ENCODE measurements around the gene OTUD3. TPM values are rescaled to one million over a fixed set of nuclear protein-coding genes. Genes with fewer than 3 reads are reported as not detected.

Gene OTUD3
- 7.1 and 9.2 TPM in 2 replicates for total RNA-seq

DNA sequence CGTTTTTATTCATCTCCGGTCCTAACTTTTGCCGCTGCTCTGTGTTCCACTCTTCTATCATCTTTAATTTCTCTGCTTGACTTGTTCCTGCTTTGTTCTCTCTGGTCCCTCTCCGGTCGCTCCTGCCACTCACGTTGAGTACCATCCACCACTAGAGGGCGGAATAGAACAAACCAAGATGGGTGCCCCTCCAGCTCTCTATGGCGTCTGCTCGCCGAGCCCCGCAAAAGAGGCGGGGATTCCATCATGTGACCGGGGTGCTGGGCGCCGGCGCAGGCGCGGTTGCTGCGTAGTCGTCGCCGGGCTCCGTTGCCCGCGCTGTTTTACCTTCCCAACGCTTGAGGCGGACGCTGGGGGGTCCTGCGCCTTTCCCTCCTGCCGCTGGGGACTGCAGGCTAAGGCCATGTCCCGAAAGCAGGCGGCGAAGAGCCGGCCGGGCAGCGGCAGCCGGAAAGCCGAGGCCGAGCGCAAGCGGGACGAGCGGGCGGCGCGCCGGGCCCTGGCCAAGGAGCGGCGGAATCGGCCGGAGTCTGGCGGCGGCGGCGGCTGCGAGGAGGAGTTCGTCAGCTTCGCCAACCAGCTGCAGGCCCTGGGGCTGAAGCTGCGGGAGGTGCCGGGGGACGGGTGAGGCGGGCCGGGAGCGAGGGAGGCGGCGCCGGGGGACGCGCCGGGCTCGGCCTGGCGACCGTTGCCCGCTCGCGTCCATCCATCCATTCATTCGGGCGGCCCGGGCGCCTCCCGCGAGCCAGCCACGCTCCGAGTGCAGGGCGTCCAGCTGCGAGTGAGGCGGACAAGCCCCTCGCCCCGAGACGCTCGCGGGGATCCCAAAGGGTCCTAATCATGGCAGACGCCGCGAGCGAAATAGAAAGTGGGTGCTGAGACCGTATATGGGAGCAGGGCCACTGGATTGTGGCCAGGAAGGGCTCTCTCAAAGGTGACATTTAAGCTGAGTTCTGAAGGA, at the start of gene OTUD3:
TSS of gene OTUD3 (plus strand) at position 285 of the 961 bp plus-strand sequence. CDS start at position 404, 119 bp downstream.
- no peak for FAIRE-seq

DNA sequence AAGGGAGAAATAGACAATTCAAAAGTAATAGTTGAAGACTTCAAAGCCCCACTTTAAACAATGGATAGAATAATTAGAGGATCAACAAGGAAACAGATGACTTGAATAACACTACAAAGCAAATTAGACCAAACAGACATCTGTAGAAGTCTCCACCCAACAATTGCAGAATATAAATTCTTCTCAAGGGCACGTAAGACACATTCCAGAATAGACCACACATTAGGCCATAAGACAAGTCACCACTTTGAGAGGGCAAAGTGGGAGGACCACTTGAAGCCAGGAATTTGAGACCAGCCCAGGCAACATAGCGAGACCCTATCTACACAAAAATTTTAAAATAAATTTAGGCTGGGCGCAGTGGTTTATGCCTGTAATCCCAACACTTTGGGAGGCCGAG, 46.6 kb upstream of the OTUD3 start:
- H3K27me3 ChIP-seq (ENCODE audit: control insufficient read depth, insufficient read depth, low read length), result no peaks in the 10 kb centered on the region
- H3K4me3 ChIP-seq (ENCODE audit: low read depth, low read length), result no peak overlapping the region
- TF ChIP-seq, protein P1, sequence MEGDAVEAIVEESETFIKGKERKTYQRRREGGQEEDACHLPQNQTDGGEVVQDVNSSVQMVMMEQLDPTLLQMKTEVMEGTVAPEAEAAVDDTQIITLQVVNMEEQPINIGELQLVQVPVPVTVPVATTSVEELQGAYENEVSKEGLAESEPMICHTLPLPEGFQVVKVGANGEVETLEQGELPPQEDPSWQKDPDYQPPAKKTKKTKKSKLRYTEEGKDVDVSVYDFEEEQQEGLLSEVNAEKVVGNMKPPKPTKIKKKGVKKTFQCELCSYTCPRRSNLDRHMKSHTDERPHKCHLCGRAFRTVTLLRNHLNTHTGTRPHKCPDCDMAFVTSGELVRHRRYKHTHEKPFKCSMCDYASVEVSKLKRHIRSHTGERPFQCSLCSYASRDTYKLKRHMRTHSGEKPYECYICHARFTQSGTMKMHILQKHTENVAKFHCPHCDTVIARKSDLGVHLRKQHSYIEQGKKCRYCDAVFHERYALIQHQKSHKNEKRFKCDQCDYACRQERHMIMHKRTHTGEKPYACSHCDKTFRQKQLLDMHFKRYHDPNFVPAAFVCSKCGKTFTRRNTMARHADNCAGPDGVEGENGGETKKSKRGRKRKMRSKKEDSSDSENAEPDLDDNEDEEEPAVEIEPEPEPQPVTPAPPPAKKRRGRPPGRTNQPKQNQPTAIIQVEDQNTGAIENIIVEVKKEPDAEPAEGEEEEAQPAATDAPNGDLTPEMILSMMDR (IDR thresholded peaks at IDR 0.05; ENCODE audit: insufficient read depth, low read length, severe bottlenecking), result no peak
- H3K36me3 ChIP-seq (ENCODE audit: control insufficient read depth, insufficient read depth, low read length), result no peaks in the 10 kb centered on the region
- FAIRE-seq (no peak), DNase-seq (ENCODE audit: low read depth) (no peak)

More for the DNA sequence above, at the start of gene OTUD3:
- TF ChIP-seq, protein P1 (IDR thresholded peaks at IDR 0.05; ENCODE audit: insufficient read depth, low read length, severe bottlenecking), result peak; percentile 87
- Histone ChIP-seq H3K4me3 (ENCODE audit: low read depth, low read length) (peak within 1 kb of the TSS; percentile 72), H3K27me3 (ENCODE audit: control insufficient read depth, insufficient read depth, low read length) (no peaks in the 10 kb centered on the region), H3K36me3 (ENCODE audit: control insufficient read depth, insufficient read depth, low read length) (peaks cover 1% of the 10 kb centered on the region)
- DNase-seq (ENCODE audit: low read depth), result peak; percentile 92

GRCh38 chr1:19837866-19838265, 44.3 kb upstream of the OTUD3 start:
- no peak for DNase-seq (ENCODE audit: low read depth)

GRCh38 chr1:19840228-19840627, 42.0 kb upstream of the OTUD3 start:
- FAIRE-seq, result no peak
- peak; percentile 9 for DNase-seq (ENCODE audit: low read depth)
- Histone ChIP-seq H3K4me3 (ENCODE audit: low read depth, low read length) (no peak overlapping the region), H3K27me3 (ENCODE audit: control insufficient read depth, insufficient read depth, low read length) (no peaks in the 10 kb centered on the region), H3K36me3 (ENCODE audit: control insufficient read depth, insufficient read depth, low read length) (no peaks in the 10 kb centered on the region)
- TF ChIP-seq, protein P1 (IDR thresholded peaks at IDR 0.05; ENCODE audit: insufficient read depth, low read length, severe bottlenecking), result no peak

More at GRCh38 chr1:19837866-19838265, 44.3 kb upstream of the OTUD3 start:
- no peak overlapping the region for H3K4me3 ChIP-seq (ENCODE audit: low read depth, low read length)
- FAIRE-seq, result no peak
- TF ChIP-seq, protein P1 (IDR thresholded peaks at IDR 0.05; ENCODE audit: insufficient read depth, low read length, severe bottlenecking), result no peak
- H3K36me3 ChIP-seq (ENCODE audit: control insufficient read depth, insufficient read depth, low read length), result no peaks in the 10 kb centered on the region
- H3K27me3 ChIP-seq (ENCODE audit: control insufficient read depth, insufficient read depth, low read length), result no peaks in the 10 kb centered on the region

DNA sequence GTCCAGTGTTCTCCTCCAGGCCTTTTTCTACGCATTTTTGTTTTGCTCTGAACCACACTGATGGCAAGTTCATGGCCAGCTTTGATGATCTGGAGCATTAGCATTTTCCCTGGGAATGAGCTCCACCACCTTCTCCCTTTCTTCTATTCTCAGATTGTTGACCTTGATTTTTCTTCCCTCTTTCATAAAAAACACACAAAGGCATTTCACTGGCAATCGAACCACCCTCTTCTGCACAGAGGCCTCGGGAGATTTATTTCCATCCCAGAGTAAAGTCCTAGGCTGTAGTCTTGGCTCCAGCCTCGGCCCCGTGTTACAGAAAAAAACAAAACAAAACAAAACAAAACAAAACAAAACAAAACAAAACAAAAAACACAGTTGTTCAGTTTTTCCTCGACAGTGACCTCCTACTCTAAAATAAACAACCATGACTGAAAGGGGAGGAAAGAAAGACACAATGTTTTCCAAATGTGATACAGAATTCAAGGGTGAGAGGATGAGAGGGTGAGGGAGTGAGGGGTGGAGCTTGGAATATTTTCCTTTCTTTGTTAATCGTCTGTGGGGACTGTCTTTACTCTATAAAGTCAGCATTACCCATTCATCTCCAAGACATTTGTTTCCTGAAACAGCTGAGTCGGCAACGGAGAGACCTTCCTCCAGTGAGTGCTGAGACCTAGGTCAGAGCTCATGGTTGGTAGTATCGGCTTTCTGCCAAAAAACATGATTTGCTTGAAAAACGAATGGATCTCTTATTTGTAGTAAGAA, 37.3 kb upstream of the OTUD3 start:
- TF ChIP-seq, protein P1 (IDR thresholded peaks at IDR 0.05; ENCODE audit: insufficient read depth, low read length, severe bottlenecking), result no peak
- no peak for DNase-seq (ENCODE audit: low read depth)

More for the DNA sequence above, 37.3 kb upstream of the OTUD3 start:
- Histone ChIP-seq H3K4me3 (ENCODE audit: low read depth, low read length) (no peak overlapping the region), H3K36me3 (ENCODE audit: control insufficient read depth, insufficient read depth, low read length) (no peaks in the 10 kb centered on the region), H3K27me3 (ENCODE audit: control insufficient read depth, insufficient read depth, low read length) (peaks cover 2% of the 10 kb centered on the region)
- no peak for FAIRE-seq
